PC-3 (cell line): Measurements from ENCODE around the gene REELD1.

ENCODE experiments used
- EZH2 ChIP-seq: fragments of 300-600 bp; sonication (generic); IDR thresholded peaks from one replicate; pipeline ENCODE4 v1.6.1; 2017; ENCODE audit warnings: antibody characterized with exemption, mild to moderate bottlenecking, low read length; ENCODE audit not compliant: unreplicated experiment
- TF ChIP-seq, protein P1 (sequence below): fragments of 300-600 bp; sonication (generic); conservative IDR thresholded peaks from 2 replicates; pipeline ENCODE4 v1.5.1; 2017; ENCODE audit warnings: antibody characterized with exemption, low read depth, mild to moderate bottlenecking, low read length

GRCh38 chr4:146186596-146186995 lies 27.7 kb upstream of the REELD1 start:
- no peak for TF ChIP-seq EZH2
- TF ChIP-seq, protein P1, sequence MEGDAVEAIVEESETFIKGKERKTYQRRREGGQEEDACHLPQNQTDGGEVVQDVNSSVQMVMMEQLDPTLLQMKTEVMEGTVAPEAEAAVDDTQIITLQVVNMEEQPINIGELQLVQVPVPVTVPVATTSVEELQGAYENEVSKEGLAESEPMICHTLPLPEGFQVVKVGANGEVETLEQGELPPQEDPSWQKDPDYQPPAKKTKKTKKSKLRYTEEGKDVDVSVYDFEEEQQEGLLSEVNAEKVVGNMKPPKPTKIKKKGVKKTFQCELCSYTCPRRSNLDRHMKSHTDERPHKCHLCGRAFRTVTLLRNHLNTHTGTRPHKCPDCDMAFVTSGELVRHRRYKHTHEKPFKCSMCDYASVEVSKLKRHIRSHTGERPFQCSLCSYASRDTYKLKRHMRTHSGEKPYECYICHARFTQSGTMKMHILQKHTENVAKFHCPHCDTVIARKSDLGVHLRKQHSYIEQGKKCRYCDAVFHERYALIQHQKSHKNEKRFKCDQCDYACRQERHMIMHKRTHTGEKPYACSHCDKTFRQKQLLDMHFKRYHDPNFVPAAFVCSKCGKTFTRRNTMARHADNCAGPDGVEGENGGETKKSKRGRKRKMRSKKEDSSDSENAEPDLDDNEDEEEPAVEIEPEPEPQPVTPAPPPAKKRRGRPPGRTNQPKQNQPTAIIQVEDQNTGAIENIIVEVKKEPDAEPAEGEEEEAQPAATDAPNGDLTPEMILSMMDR: no peak
